ENCODE results near the gene TBC1D16. TPM values are rescaled to one million over a fixed set of nuclear protein-coding genes. Genes with fewer than 3 reads are reported as not detected.

Gene TBC1D16
- total RNA-seq, 3 donors from 2014 or later = 10.9 to 23.4 (median 22.1) TPM

GRCh38 chr17:79907217-79907715 is 128.4 kb downstream of the TBC1D16 start:
- Histone ChIP-seq H3K4me1 (ENCODE audit: low read depth) (no peaks in the 10 kb centered on the region), H3K36me3 (ENCODE audit: low read depth) (no peaks in the 10 kb centered on the region), H3K4me3 (no peak overlapping the region), H3K9me3 (no peaks in the 10 kb centered on the region)
- intact Hi-C loops (cut with DNase I, micrococcal nuclease) = no loop called here
- ATAC-seq (no peak), DNase-seq (no peak)
- TF ChIP-seq CTCF (IDR thresholded peaks at IDR 0.05) = no peak

- no peak for TF ChIP-seq CTCF (IDR thresholded peaks at IDR 0.05)
- Histone ChIP-seq H3K9me3 (no peaks in the 10 kb centered on the region), H3K36me3 (ENCODE audit: low read depth) (no peaks in the 10 kb centered on the region), H3K4me1 (ENCODE audit: low read depth) (no peaks in the 10 kb centered on the region), H3K4me3 (no peak overlapping the region)
- intact Hi-C loops (cut with DNase I, micrococcal nuclease) = no loop called here
- DNase-seq (no peak), ATAC-seq (peak; percentile 87)
Observed at GRCh38 chr17:79905832-79906231, 129.8 kb downstream of the TBC1D16 start.

- H3K9me3 ChIP-seq = no peaks in the 10 kb centered on the region
- intact Hi-C loops (cut with DNase I, micrococcal nuclease) = no loop called here
- DNase-seq (no peak), ATAC-seq (no peak)
- no peaks in the 10 kb centered on the region for H3K36me3 ChIP-seq (ENCODE audit: low read depth)
- no peaks in the 10 kb centered on the region for H3K4me1 ChIP-seq (ENCODE audit: low read depth)
- no peak overlapping the region for H3K4me3 ChIP-seq
- no peak for TF ChIP-seq CTCF (IDR thresholded peaks at IDR 0.05)
Observed at GRCh38 chr17:79904865-79905264, 130.8 kb downstream of the TBC1D16 start.

GRCh38 chr17:79902146-79902791 is 133.4 kb downstream of the TBC1D16 start:
- Histone ChIP-seq H3K36me3 (ENCODE audit: low read depth) (no peaks in the 10 kb centered on the region), H3K9me3 (no peaks in the 10 kb centered on the region), H3K4me1 (ENCODE audit: low read depth) (peaks cover 4% of the 10 kb centered on the region), H3K4me3 (no peak overlapping the region)
- TF ChIP-seq CTCF (IDR thresholded peaks at IDR 0.05) = no peak
- DNase-seq = no peak
- intact Hi-C loops (cut with DNase I, micrococcal nuclease) = no loop called here
- ATAC-seq = no peak

GRCh38 chr17:79901131-79901530 is 134.5 kb downstream of the TBC1D16 start:
- DNase-seq (no peak), ATAC-seq (no peak)
- H3K4me3 ChIP-seq = no peak overlapping the region
- H3K9me3 ChIP-seq = no peaks in the 10 kb centered on the region
- H3K4me1 ChIP-seq (ENCODE audit: low read depth) = peaks cover 4% of the 10 kb centered on the region
- no peak for TF ChIP-seq CTCF (IDR thresholded peaks at IDR 0.05)
- intact Hi-C loops (cut with DNase I, micrococcal nuclease) = no loop called here
- no peaks in the 10 kb centered on the region for H3K36me3 ChIP-seq (ENCODE audit: low read depth)

Data from mucosa of descending colon (tissue), 3 donors.